ENCODE data around the gene KAT5.
"Not testable (repeated sequence)": the region's sequence is repeated elsewhere in the genome, so short reads cannot be mapped to it uniquely, and the experiment has no call there.

Gene KAT5

DNA sequence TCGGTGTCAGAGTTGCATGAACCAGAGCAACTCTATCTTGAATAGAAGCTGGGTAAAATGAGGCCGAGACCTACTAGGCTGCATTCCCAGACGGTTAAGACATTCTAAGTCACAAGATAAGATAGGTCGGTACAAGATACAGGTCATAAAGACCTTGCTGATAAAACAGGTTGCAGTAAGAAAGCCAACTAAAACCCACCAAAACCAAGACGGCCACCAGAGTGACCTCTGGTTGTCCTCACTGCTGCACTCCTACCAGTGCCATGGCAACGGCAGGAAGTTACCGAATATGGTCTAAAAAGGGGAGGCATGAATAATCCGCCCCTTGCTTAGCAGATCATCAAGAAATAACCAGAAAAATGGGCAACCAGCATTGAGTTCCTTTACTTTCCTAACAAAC, 2.4 kb upstream of the KAT5 start:
- DNase-seq (ENCODE audit: low read depth, low spot score), result no peak

DNA sequence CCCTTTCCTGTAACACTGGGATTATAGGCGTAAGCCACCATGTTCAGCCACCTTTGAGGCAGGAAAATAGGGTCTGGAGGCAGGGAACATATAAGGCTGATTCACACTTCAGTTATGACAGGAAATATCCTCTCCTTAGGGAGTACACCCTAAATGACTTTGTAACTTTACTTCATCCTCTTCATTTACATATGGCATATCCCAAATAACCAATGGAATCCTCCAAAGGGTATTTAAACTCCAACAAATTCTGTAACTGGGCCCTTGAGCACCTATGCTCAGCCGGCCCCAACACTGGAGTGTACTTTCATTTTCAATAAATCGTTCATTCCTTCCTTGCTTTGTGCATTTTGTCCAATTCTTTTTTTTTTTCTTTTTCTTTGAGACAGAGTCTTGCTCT, 1.6 kb upstream of the KAT5 start:
- no peak for DNase-seq (ENCODE audit: low read depth, low spot score)

DNA sequence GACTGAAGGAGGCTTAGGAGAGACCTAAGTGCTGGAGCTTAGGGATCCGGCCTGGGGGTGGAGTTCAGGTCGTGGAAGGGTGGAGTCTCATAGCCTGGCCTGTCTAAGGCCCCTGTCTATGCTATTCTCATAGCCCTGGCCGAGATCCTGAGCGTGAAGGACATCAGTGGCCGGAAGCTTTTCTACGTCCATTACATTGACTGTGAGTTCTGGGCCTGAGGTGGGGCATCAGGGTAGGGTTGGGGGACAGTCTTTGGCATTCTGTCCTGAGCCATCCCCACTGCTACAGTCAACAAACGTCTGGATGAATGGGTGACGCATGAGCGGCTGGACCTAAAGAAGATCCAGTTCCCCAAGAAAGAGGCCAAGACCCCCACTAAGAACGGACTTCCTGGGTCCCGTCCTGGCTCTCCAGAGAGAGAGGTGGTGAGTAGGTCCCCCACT, 603 bp downstream of the KAT5 start:
- no peak for DNase-seq (ENCODE audit: low read depth, low spot score)

- no peak for DNase-seq (ENCODE audit: low read depth, low spot score)
Observed at GRCh38 chr11:65713212-65713969, 1.3 kb downstream of the KAT5 start.

DNA sequence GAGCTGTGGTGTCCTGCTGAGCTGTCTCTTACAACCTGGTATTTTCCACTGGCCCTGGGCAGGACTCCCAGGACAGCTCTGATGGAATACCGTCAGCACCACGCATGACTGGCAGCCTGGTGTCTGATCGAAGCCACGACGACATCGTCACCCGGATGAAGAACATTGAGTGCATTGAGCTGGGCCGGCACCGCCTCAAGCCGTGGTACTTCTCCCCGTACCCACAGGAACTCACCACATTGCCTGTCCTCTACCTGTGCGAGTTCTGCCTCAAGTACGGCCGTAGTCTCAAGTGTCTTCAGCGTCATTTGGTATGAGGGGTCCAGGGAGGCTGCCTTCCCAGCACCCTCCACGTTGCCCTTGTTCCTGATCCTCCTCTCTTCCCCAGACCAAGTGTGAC, 2.4 kb downstream of the KAT5 start:
- DNase-seq (ENCODE audit: low read depth, low spot score), result no peak

DNA sequence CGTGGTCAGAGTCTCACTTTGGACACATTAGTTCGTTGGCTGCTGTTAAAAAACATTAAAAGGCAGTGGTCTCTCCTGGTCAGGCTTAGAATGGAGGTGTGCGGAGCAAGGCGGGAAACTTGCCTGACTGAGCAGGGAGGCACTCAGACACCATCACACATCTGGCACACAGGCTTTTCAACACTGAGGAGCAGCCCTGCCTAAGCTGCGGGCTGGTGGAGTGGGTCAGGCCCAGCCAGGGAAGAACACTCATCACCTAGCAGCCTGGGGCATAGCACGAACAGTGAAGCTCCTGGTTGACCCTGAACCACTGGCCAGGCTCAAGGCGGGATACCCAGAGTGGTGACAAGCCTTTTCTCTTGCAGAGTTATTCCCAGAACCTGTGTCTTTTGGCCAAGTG, 4.2 kb downstream of the KAT5 start:
- DNase-seq (ENCODE audit: low read depth, low spot score), result no peak

GRCh38 chr11:65716774-65717405, 4.8 kb downstream of the KAT5 start:
- DNase-seq (ENCODE audit: low read depth, low spot score), result no peak

GRCh38 chr11:65717906-65718305, 5.9 kb downstream of the KAT5 start:
- DNase-seq (ENCODE audit: low read depth, low spot score), result no peak

- DNase-seq (ENCODE audit: low read depth, low spot score), result no peak
Observed at GRCh38 chr11:65718531-65718930, 6.5 kb downstream of the KAT5 start.

DNA sequence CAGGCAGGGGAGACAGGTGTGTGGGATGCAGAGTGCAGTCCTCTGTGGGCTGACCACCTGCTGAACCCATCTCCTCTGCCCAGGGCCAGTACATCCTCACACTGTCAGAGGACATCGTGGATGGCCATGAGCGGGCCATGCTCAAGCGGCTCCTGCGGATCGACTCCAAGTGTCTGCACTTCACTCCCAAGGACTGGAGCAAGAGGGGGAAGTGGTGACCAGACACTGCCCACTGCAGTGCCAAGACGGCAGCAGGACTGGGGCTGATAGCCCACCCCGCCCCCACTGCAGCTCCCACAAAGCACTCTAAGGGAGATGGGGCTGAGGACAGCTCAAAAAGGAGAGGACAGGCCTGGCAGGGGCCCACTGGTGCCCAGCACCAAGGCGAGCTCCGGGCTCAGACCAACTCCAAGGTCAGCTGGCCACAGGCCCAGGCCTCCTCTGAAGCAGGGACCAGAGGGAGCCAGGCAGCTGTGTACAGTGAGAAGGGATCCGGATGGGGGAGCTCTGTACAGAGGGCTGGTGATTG, 7.0 kb downstream of the KAT5 start:
- DNase-seq (ENCODE audit: low read depth, low spot score), result no peak

- no peak for DNase-seq (ENCODE audit: low read depth, low spot score)
Observed at GRCh38 chr11:65719871-65720210, 7.8 kb downstream of the KAT5 start.

GRCh38 chr11:65720211-65720934, 8.3 kb downstream of the KAT5 start, which contains the start of gene RNASEH2C:
Gene RNASEH2C (minus strand): TSS chr11:65720798. CDS start chr11:65720758, 40 bp downstream.
- DNase-seq (ENCODE audit: low read depth, low spot score), result peak; percentile 63

DNA sequence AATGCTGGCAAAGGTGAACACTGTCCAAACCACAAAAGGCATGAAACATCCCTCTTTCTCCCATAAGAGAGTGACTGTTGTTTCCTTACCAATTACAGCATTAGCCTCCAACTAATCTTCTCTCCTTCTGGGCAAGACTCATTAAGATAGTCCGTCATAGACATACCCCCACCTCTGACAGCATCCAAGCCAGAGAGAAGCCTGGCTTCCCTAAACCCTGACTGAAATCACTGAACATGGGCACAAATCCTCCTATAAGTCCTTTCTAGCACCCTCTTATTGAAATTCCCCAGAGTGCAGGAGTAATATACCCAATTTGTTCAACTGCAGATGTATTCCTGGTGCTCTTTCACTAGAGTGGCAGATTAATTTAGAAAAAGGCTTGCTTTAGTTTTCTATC, 10.2 kb downstream of the KAT5 start:
- no peak for DNase-seq (ENCODE audit: low read depth, low spot score)

- no peak for DNase-seq (ENCODE audit: low read depth, low spot score)
Observed at GRCh38 chr11:65726660-65727059, 14.6 kb downstream of the KAT5 start.

DNA sequence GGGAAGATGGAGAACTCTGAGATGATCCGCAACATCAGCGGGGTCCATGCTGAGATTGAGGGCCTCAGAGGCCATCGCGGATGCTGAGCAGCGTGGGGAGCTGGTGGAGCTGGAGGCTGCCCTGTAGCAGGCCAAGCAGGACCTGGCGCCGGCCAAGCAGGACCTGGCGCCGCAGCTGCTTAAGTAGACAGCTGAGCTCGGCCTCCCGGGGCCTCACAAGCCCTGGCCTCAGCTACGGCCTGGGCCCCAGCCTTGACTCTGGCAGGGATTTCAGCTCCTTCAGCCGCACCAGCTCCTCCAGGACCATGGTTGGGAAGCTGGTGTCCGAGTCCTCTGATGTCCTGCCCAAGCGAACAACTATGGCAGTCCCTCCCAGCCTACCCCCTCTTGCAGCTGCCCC, 15.8 kb downstream of the KAT5 start:
- DNase-seq (ENCODE audit: low read depth, low spot score), result no peak

GRCh38 chr11:65730461-65730860, 18.4 kb downstream of the KAT5 start:
- no peak for DNase-seq (ENCODE audit: low read depth, low spot score)

DNA sequence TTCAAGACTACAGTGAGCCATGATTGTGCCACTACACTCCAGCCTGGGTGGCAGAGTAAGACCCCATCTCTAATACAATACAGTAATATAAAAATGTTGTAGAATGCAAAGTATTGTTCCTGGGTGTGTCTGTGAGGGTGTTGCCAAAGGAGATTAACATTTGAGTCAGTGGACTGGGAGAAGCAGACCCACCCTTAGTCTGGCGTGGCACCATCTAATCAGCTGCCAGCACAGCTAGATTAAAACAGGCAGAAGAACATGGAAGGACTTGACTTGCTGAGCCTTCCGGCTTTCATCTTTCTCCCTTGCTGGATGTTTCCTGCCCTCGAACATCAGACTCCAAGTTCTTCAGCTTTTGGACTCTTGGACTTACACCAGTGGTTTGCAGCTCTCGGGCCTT, 23.1 kb downstream of the KAT5 start:
- not testable (repeated sequence) for DNase-seq (ENCODE audit: low read depth, low spot score)

DNA sequence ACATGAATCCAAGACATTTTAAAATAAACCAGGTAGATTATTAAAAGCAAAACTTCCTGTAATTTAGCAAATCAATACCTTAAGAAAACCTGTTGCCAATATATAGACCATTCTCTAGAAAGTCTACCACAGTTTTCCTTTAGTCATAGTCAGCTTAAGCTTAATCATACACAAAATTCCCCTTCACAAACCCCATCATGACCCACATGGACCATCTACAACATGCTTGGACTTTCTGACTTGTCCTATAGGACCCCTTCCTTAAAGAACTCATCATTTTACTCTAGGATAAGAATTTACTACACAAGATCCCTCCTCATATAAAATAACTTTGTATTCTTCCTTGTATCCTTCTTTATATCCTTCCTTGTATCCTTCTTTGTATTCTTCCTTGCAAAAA, 24.8 kb downstream of the KAT5 start:
- no peak for DNase-seq (ENCODE audit: low read depth, low spot score)

GRCh38 chr11:65739022-65739421, 27.0 kb downstream of the KAT5 start:
- DNase-seq (ENCODE audit: low read depth, low spot score), result no peak

GRCh38 chr11:65741185-65741584, 29.1 kb downstream of the KAT5 start:
- no peak for DNase-seq (ENCODE audit: low read depth, low spot score)

- no peak for DNase-seq (ENCODE audit: low read depth, low spot score)
Observed at GRCh38 chr11:65742353-65742752, 30.3 kb downstream of the KAT5 start.

GRCh38 chr11:65743681-65744025, 31.6 kb downstream of the KAT5 start:
- DNase-seq (ENCODE audit: low read depth, low spot score), result no peak
